Activated naive CD8-positive, alpha-beta T cell (primary cell): ENCODE data around the gene C4A.
A peak's percentile ranks its signal among the peaks of the same experiment; 100 is the strongest.
"Not testable (repeated sequence)": the region's sequence is repeated elsewhere in the genome, so short reads cannot be mapped to it uniquely, and the experiment has no call there.

Source experiments
- H3K27ac Mint-ChIP-seq: one replicate; pipeline ENCODE4 v1.8.0; 2021; ENCODE audit warnings: mixed read lengths
- H3K27me3 Mint-ChIP-seq: one replicate; pipeline ENCODE4 v1.8.0; 2021; ENCODE audit warnings: mixed read lengths
- H3K36me3 Mint-ChIP-seq: one replicate; pipeline ENCODE4 v1.8.0; 2021; ENCODE audit warnings: mixed read lengths
- H3K4me1 Mint-ChIP-seq: one replicate; pipeline ENCODE4 v1.8.0; 2021; ENCODE audit warnings: low read depth, mixed read lengths
- H3K4me3 Mint-ChIP-seq: one replicate; pipeline ENCODE4 v1.8.0; 2021; ENCODE audit warnings: mild to moderate bottlenecking, mixed read lengths
- H3K9me3 Mint-ChIP-seq: one replicate; pipeline ENCODE4 v1.8.0; 2021; ENCODE audit warnings: low read depth, mixed read lengths

C4A gene

GRCh38 chr6:31996385-31996784 is 14.5 kb downstream of the C4A start:
- H3K27me3 Mint-ChIP-seq, H3K36me3 Mint-ChIP-seq, H3K9me3 Mint-ChIP-seq, H3K4me1 Mint-ChIP-seq, H3K27ac Mint-ChIP-seq, H3K4me3 Mint-ChIP-seq: not testable (repeated sequence)

- H3K4me3 Mint-ChIP-seq, H3K9me3 Mint-ChIP-seq, H3K4me1 Mint-ChIP-seq, H3K27ac Mint-ChIP-seq, H3K36me3 Mint-ChIP-seq, H3K27me3 Mint-ChIP-seq: not testable (repeated sequence)
These were observed 20.9 kb downstream of the C4A start for GRCh38 chr6:32002546-32003268.

GRCh38 chr6:32003301-32003700 is 21.4 kb downstream of the C4A start:
- not testable (repeated sequence) for H3K4me3 Mint-ChIP-seq, H3K27me3 Mint-ChIP-seq, H3K27ac Mint-ChIP-seq, H3K4me1 Mint-ChIP-seq, H3K36me3 Mint-ChIP-seq, H3K9me3 Mint-ChIP-seq

GRCh38 chr6:32004393-32004792 is 22.5 kb downstream of the C4A start:
- not testable (repeated sequence) for H3K9me3 Mint-ChIP-seq, H3K36me3 Mint-ChIP-seq, H3K4me1 Mint-ChIP-seq, H3K27ac Mint-ChIP-seq, H3K27me3 Mint-ChIP-seq, H3K4me3 Mint-ChIP-seq

- peak overlapping the region; percentile 89 for H3K27ac Mint-ChIP-seq
- not testable (repeated sequence) for H3K4me1 Mint-ChIP-seq, H3K36me3 Mint-ChIP-seq, H3K4me3 Mint-ChIP-seq, H3K9me3 Mint-ChIP-seq, H3K27me3 Mint-ChIP-seq
These were observed 23.1 kb downstream of the C4A start for GRCh38 chr6:32004864-32005537.

- H3K4me3 Mint-ChIP-seq, H3K27me3 Mint-ChIP-seq, H3K36me3 Mint-ChIP-seq, H3K9me3 Mint-ChIP-seq, H3K4me1 Mint-ChIP-seq: not testable (repeated sequence)
- peak overlapping the region; percentile 89 for H3K27ac Mint-ChIP-seq
These were observed 23.7 kb downstream of the C4A start for GRCh38 chr6:32005538-32005880.

GRCh38 chr6:32005991-32006529 is 24.2 kb downstream of the C4A start:
- H3K27ac Mint-ChIP-seq, H3K4me3 Mint-ChIP-seq, H3K27me3 Mint-ChIP-seq, H3K36me3 Mint-ChIP-seq, H3K9me3 Mint-ChIP-seq, H3K4me1 Mint-ChIP-seq: not testable (repeated sequence)

- H3K9me3 Mint-ChIP-seq, H3K36me3 Mint-ChIP-seq, H3K27me3 Mint-ChIP-seq, H3K4me3 Mint-ChIP-seq, H3K27ac Mint-ChIP-seq, H3K4me1 Mint-ChIP-seq: not testable (repeated sequence)
These were observed 25.2 kb downstream of the C4A start for GRCh38 chr6:32007086-32007485.

- not testable (repeated sequence) for H3K27me3 Mint-ChIP-seq, H3K9me3 Mint-ChIP-seq, H3K4me1 Mint-ChIP-seq, H3K4me3 Mint-ChIP-seq, H3K27ac Mint-ChIP-seq, H3K36me3 Mint-ChIP-seq
These were observed 26.2 kb downstream of the C4A start for GRCh38 chr6:32008037-32008436.

- H3K4me3 Mint-ChIP-seq, H3K4me1 Mint-ChIP-seq, H3K36me3 Mint-ChIP-seq, H3K9me3 Mint-ChIP-seq, H3K27me3 Mint-ChIP-seq, H3K27ac Mint-ChIP-seq: not testable (repeated sequence)
These were observed 26.8 kb downstream of the C4A start for GRCh38 chr6:32008616-32009015.

- H3K36me3 Mint-ChIP-seq, H3K27me3 Mint-ChIP-seq, H3K4me1 Mint-ChIP-seq, H3K27ac Mint-ChIP-seq, H3K9me3 Mint-ChIP-seq, H3K4me3 Mint-ChIP-seq: not testable (repeated sequence)
These were observed 27.7 kb downstream of the C4A start for GRCh38 chr6:32009537-32009936.

GRCh38 chr6:32010856-32011530 is 29.1 kb downstream of the C4A start:
- H3K27ac Mint-ChIP-seq: not testable (repeated sequence)

GRCh38 chr6:32012941-32013617 is 31.2 kb downstream of the C4A start:
- not testable (repeated sequence) for H3K36me3 Mint-ChIP-seq, H3K27me3 Mint-ChIP-seq, H3K27ac Mint-ChIP-seq, H3K4me1 Mint-ChIP-seq, H3K9me3 Mint-ChIP-seq, H3K4me3 Mint-ChIP-seq

More at GRCh38 chr6:32010856-32011530, 29.1 kb downstream of the C4A start:
- not testable (repeated sequence) for H3K27me3 Mint-ChIP-seq, H3K9me3 Mint-ChIP-seq, H3K4me1 Mint-ChIP-seq, H3K4me3 Mint-ChIP-seq, H3K36me3 Mint-ChIP-seq

- H3K4me3 Mint-ChIP-seq, H3K36me3 Mint-ChIP-seq, H3K27me3 Mint-ChIP-seq, H3K27ac Mint-ChIP-seq, H3K4me1 Mint-ChIP-seq, H3K9me3 Mint-ChIP-seq: not testable (repeated sequence)
These were observed 31.9 kb downstream of the C4A start for GRCh38 chr6:32013738-32014137.

GRCh38 chr6:32014547-32014946 is 32.7 kb downstream of the C4A start, which contains the start of gene C4B:
Gene C4B (plus strand): TSS chr6:32014795. CDS start chr6:32014846, 51 bp downstream.
- not testable (repeated sequence) for H3K27ac Mint-ChIP-seq, H3K9me3 Mint-ChIP-seq, H3K36me3 Mint-ChIP-seq, H3K4me1 Mint-ChIP-seq, H3K4me3 Mint-ChIP-seq, H3K27me3 Mint-ChIP-seq
